ENCODE results near the gene RAB27A. TPM values are rescaled to one million over a fixed set of nuclear protein-coding genes. Genes with fewer than 3 reads are reported as not detected.

RAB27A gene
- total RNA-seq, 2 donors from 2014 or later: 21.0 to 40.7 TPM

DNA sequence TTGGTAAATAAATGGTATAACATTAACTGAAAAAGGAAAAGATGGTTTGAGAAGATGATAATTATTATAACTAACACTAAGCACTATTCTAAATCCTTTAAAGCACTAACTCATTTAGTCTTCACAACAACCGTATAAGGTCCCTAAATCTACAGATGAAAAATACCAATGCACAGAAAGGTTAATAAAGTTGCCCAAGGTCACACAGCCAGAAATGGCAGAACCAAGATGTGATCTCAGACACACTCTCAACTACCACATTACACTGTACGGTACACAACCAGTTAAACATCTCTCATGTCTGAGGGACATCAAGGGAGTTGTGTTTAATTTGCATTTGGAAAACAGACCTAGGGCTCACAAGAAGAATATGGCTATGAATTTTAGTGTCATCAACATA lies 23.1 kb downstream of the RAB27A start:
- DNase-seq (ENCODE audit: low spot score): no peak
- no peak for ATAC-seq (ENCODE audit: insufficient number of reproducible peaks, low FRiP score, low read depth)
- Histone ChIP-seq H3K36me3 (no peaks in the 10 kb centered on the region), H3K4me3 (no peak overlapping the region), H3K27ac (no peak overlapping the region), H3K9me3 (no peaks in the 10 kb centered on the region), H3K27me3 (replicated peaks; ENCODE audit: insufficient read depth) (no peaks in the 10 kb centered on the region), H3K4me1 (ENCODE audit: control insufficient read depth in 1 of 2, low read depth in 2 of 2) (no peaks in the 10 kb centered on the region)
- TF ChIP-seq, protein P1, sequence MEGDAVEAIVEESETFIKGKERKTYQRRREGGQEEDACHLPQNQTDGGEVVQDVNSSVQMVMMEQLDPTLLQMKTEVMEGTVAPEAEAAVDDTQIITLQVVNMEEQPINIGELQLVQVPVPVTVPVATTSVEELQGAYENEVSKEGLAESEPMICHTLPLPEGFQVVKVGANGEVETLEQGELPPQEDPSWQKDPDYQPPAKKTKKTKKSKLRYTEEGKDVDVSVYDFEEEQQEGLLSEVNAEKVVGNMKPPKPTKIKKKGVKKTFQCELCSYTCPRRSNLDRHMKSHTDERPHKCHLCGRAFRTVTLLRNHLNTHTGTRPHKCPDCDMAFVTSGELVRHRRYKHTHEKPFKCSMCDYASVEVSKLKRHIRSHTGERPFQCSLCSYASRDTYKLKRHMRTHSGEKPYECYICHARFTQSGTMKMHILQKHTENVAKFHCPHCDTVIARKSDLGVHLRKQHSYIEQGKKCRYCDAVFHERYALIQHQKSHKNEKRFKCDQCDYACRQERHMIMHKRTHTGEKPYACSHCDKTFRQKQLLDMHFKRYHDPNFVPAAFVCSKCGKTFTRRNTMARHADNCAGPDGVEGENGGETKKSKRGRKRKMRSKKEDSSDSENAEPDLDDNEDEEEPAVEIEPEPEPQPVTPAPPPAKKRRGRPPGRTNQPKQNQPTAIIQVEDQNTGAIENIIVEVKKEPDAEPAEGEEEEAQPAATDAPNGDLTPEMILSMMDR (IDR thresholded peaks at IDR 0.05): no peak

- TF ChIP-seq, protein P1 (IDR thresholded peaks at IDR 0.05): no peak
- H3K27ac ChIP-seq: no peak overlapping the region
- no peaks in the 10 kb centered on the region for H3K9me3 ChIP-seq
- H3K36me3 ChIP-seq: no peaks in the 10 kb centered on the region
- H3K27me3 ChIP-seq (replicated peaks; ENCODE audit: insufficient read depth): no peaks in the 10 kb centered on the region
- DNase-seq (ENCODE audit: low spot score): no peak
- peaks cover 0 to 9% of the 10 kb centered on the region in 2 donors for H3K4me1 ChIP-seq (ENCODE audit: control insufficient read depth in 1 of 2, low read depth in 2 of 2)
- ATAC-seq (ENCODE audit: insufficient number of reproducible peaks, low FRiP score, low read depth): no peak
- no peak overlapping the region for H3K4me3 ChIP-seq
Observed at GRCh38 chr15:55260562-55261131, 29.0 kb downstream of the RAB27A start.

- no peak for DNase-seq (ENCODE audit: low spot score)
- Histone ChIP-seq H3K9me3 (no peaks in the 10 kb centered on the region), H3K27me3 (replicated peaks; ENCODE audit: insufficient read depth) (no peaks in the 10 kb centered on the region), H3K4me1 (ENCODE audit: control insufficient read depth in 1 of 2, low read depth in 2 of 2) (peaks cover 2 to 25% of the 10 kb centered on the region in 2 donors), H3K36me3 (no peaks in the 10 kb centered on the region), H3K27ac (no peak overlapping the region), H3K4me3 (no peak overlapping the region)
- no peak for ATAC-seq (ENCODE audit: insufficient number of reproducible peaks, low FRiP score, low read depth)
- TF ChIP-seq, protein P1 (IDR thresholded peaks at IDR 0.05): no peak
Observed at GRCh38 chr15:55257938-55258337, 31.7 kb downstream of the RAB27A start.

DNA sequence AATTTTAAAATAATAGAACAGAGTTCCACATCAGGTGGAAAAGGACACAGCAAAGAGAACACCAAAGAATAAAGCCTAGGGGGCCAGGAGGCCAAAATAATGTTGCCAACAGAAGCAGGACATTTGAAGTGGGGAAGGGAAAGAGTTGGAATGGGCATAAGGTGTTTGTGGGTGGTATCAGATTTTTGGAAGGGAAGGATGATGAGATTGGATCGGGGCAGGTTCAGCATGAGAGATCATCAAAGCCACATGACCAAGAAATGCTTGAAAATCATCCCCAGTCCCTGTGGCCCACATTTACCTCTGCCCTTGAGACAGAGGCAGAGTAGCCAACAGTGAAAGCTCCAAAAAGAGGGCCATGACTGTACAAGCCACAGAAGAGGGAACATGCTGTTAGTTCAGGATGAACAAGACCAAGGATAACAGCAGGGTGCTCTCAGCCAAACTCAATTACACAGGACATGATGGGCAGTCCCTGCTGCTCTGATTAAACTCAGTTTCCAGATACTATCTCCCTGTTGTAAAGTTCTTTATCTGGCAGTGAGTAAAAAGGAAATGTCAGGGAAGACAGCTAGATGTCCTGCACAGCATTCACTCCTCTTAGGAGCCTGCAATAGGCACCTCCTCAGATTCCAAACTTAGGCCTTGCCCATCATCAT lies 32.5 kb downstream of the RAB27A start:
- Histone ChIP-seq H3K4me1 (ENCODE audit: control insufficient read depth in 1 of 2, low read depth in 2 of 2) (peaks cover 2 to 26% of the 10 kb centered on the region in 2 donors), H3K27ac (no peak overlapping the region), H3K9me3 (no peaks in the 10 kb centered on the region), H3K27me3 (replicated peaks; ENCODE audit: insufficient read depth) (no peaks in the 10 kb centered on the region), H3K36me3 (no peaks in the 10 kb centered on the region), H3K4me3 (no peak overlapping the region)
- DNase-seq (ENCODE audit: low spot score) (no peak), ATAC-seq (ENCODE audit: insufficient number of reproducible peaks, low FRiP score, low read depth) (no peak)
- TF ChIP-seq, protein P1 (IDR thresholded peaks at IDR 0.05): no peak

GRCh38 chr15:55256281-55257011 lies 33.2 kb downstream of the RAB27A start:
- no peak for DNase-seq (ENCODE audit: low spot score)
- no peaks in the 10 kb centered on the region for H3K27me3 ChIP-seq (replicated peaks; ENCODE audit: insufficient read depth)
- ATAC-seq (ENCODE audit: insufficient number of reproducible peaks, low FRiP score, low read depth): no peak
- H3K9me3 ChIP-seq: no peaks in the 10 kb centered on the region
- no peak overlapping the region for H3K4me3 ChIP-seq
- H3K4me1 ChIP-seq (ENCODE audit: control insufficient read depth in 1 of 2, low read depth in 2 of 2): peaks cover 2 to 26% of the 10 kb centered on the region in 2 donors
- no peak overlapping the region for H3K27ac ChIP-seq
- TF ChIP-seq, protein P1 (IDR thresholded peaks at IDR 0.05): no peak
- no peaks in the 10 kb centered on the region for H3K36me3 ChIP-seq

Measured in thoracic aorta (tissue), 2 donors.